ENCODE measurements around the gene CSTF1. TPM values are rescaled to one million over a fixed set of nuclear protein-coding genes. Genes with fewer than 3 reads are reported as not detected.

Gene CSTF1
- total and polyA plus RNA-seq, 2 experiments from 2014 or later = 15.4 to 34.8 TPM

- H3K4me3 ChIP-seq = no peak overlapping the region
- H3K4me2 ChIP-seq = no peak overlapping the region
- peaks cover 11% of the 10 kb centered on the region for H3K4me1 ChIP-seq (ENCODE audit: insufficient read depth)
- no peaks in the 10 kb centered on the region for H3K27me3 ChIP-seq
- TF ChIP-seq EZH2 (IDR thresholded peaks at IDR 0.05; ENCODE audit: borderline replicate concordance) (no peak), CTCF (IDR thresholded peaks at IDR 0.05; ENCODE audit: poor library complexity) (no peak), EZH2phosphoT487 (IDR thresholded peaks at IDR 0.05; ENCODE audit: low read depth, severe bottlenecking, unreplicated experiment) (no peak)
- no peak for DNase-seq (ENCODE audit: low spot score)
- H3K27ac ChIP-seq = no peak overlapping the region
- no peaks in the 10 kb centered on the region for H3K36me3 ChIP-seq (replicated peaks; ENCODE audit: insufficient read depth, low read depth)
- H4K20me1 ChIP-seq (ENCODE audit: insufficient read depth, poor library complexity, severe bottlenecking) = no peaks in the 10 kb centered on the region
- no peaks in the 10 kb centered on the region for H3K9me3 ChIP-seq (ENCODE audit: low read depth)
- WGBS (ENCODE audit: low lambda C conversion rate, missing lambda C conversion rate) = 81% methylated on average over 27 of the region's 27 CpGs
- H3K9me2 ChIP-seq (replicated peaks; ENCODE audit: insufficient read depth) = no peaks in the 10 kb centered on the region
- no peak overlapping the region for H2AFZ ChIP-seq
- H3K79me2 ChIP-seq = no peaks in the 10 kb centered on the region
These were observed 51.5 kb downstream of the CSTF1 start for GRCh38 chr20:56443654-56444540.

- Histone ChIP-seq H3K27ac (no peak overlapping the region), H3K4me1 (ENCODE audit: insufficient read depth) (peaks cover 1% of the 10 kb centered on the region), H3K9me3 (ENCODE audit: low read depth) (no peaks in the 10 kb centered on the region), H3K9me2 (replicated peaks; ENCODE audit: insufficient read depth) (no peaks in the 10 kb centered on the region), H3K36me3 (replicated peaks; ENCODE audit: insufficient read depth, low read depth) (no peaks in the 10 kb centered on the region), H3K79me2 (no peaks in the 10 kb centered on the region), H3K4me2 (no peak overlapping the region), H4K20me1 (ENCODE audit: insufficient read depth, poor library complexity, severe bottlenecking) (no peaks in the 10 kb centered on the region), H3K4me3 (no peak overlapping the region), H2AFZ (no peak overlapping the region), H3K27me3 (no peaks in the 10 kb centered on the region)
- TF ChIP-seq EZH2 (IDR thresholded peaks at IDR 0.05; ENCODE audit: borderline replicate concordance) (no peak), EZH2phosphoT487 (IDR thresholded peaks at IDR 0.05; ENCODE audit: low read depth, severe bottlenecking, unreplicated experiment) (no peak), CTCF (IDR thresholded peaks at IDR 0.05; ENCODE audit: poor library complexity) (no peak)
- no peak for DNase-seq (ENCODE audit: low spot score)
- 86% methylated on average over 3 of the region's 3 CpGs for WGBS (ENCODE audit: low lambda C conversion rate, missing lambda C conversion rate)
These were observed 52.7 kb downstream of the CSTF1 start for GRCh38 chr20:56445130-56445529.

GRCh38 chr20:56445540-56445939, 53.1 kb downstream of the CSTF1 start:
- Histone ChIP-seq H3K79me2 (no peaks in the 10 kb centered on the region), H4K20me1 (ENCODE audit: insufficient read depth, poor library complexity, severe bottlenecking) (no peaks in the 10 kb centered on the region), H2AFZ (no peak overlapping the region), H3K36me3 (replicated peaks; ENCODE audit: insufficient read depth, low read depth) (no peaks in the 10 kb centered on the region), H3K9me3 (ENCODE audit: low read depth) (no peaks in the 10 kb centered on the region), H3K4me3 (no peak overlapping the region), H3K4me1 (ENCODE audit: insufficient read depth) (no peaks in the 10 kb centered on the region), H3K27ac (no peak overlapping the region), H3K4me2 (no peak overlapping the region), H3K27me3 (no peaks in the 10 kb centered on the region), H3K9me2 (replicated peaks; ENCODE audit: insufficient read depth) (no peaks in the 10 kb centered on the region)
- DNase-seq (ENCODE audit: low spot score) = no peak
- TF ChIP-seq CTCF (IDR thresholded peaks at IDR 0.05; ENCODE audit: poor library complexity) = no peak
- 88% methylated on average over 16 of the region's 16 CpGs for whole genome bisulfite sequencing (ENCODE audit: low lambda C conversion rate, missing lambda C conversion rate)

All from hepatocyte (in vitro differentiated cells).